GM18511 (cell line): ENCODE data around the gene FREM3.
"Not testable (repeated sequence)": the region's sequence is repeated elsewhere in the genome, so short reads cannot be mapped to it uniquely, and the experiment has no call there.

Source experiments
- ATAC-seq: cut with Tn5 transposase; IDR thresholded peaks from one replicate; pipeline ENCODE4 v1.9.1; 2021; ENCODE audit warnings: mild to moderate bottlenecking, moderate library complexity; ENCODE audit not compliant: unreplicated experiment

FREM3 gene

GRCh38 chr4:143700416-143701352 is at the start of gene FREM3:
Gene FREM3, minus strand, starts transcription at chr4:143700675. Its CDS starts 0 bp downstream, at chr4:143700675.
- ATAC-seq, result no peak

GRCh38 chr4:143745874-143746273 is 45.4 kb upstream of the FREM3 start:
- no peak for ATAC-seq

- ATAC-seq, result no peak
Measured at GRCh38 chr4:143743591-143743990, 43.1 kb upstream of the FREM3 start.

- no peak for ATAC-seq
Measured at GRCh38 chr4:143742834-143743233, 42.4 kb upstream of the FREM3 start.

GRCh38 chr4:143736861-143737260 is 36.4 kb upstream of the FREM3 start:
- no peak for ATAC-seq

- not testable (repeated sequence) for ATAC-seq
Measured at GRCh38 chr4:143736061-143736460, 35.6 kb upstream of the FREM3 start.

- ATAC-seq, result no peak
Measured at GRCh38 chr4:143728166-143728565, 27.7 kb upstream of the FREM3 start.

GRCh38 chr4:143726714-143727113 is 26.2 kb upstream of the FREM3 start:
- no peak for ATAC-seq

GRCh38 chr4:143721317-143721716 is 20.8 kb upstream of the FREM3 start:
- no peak for ATAC-seq

- ATAC-seq, result not testable (repeated sequence)
Measured at GRCh38 chr4:143718748-143719147, 18.3 kb upstream of the FREM3 start.

GRCh38 chr4:143713955-143714625 is 13.6 kb upstream of the FREM3 start:
- ATAC-seq, result no peak

- ATAC-seq, result no peak
Measured at GRCh38 chr4:143713553-143713952, 13.1 kb upstream of the FREM3 start.

GRCh38 chr4:143712155-143712550 is 11.7 kb upstream of the FREM3 start:
- no peak for ATAC-seq

GRCh38 chr4:143711543-143712154 is 11.2 kb upstream of the FREM3 start:
- no peak for ATAC-seq

- no peak for ATAC-seq
Measured at GRCh38 chr4:143701365-143701764, 890 bp upstream of the FREM3 start.

- ATAC-seq, result no peak
Measured at GRCh38 chr4:143700046-143700415, 444 bp downstream of the FREM3 start.

GRCh38 chr4:143699331-143700045 is 987 bp downstream of the FREM3 start:
- ATAC-seq, result no peak

GRCh38 chr4:143693856-143694255 is 6.6 kb downstream of the FREM3 start:
- ATAC-seq, result no peak

GRCh38 chr4:143692241-143692640 is 8.2 kb downstream of the FREM3 start:
- no peak for ATAC-seq

GRCh38 chr4:143679434-143679833 is 21.0 kb downstream of the FREM3 start:
- ATAC-seq, result no peak

GRCh38 chr4:143673629-143674028 is 26.8 kb downstream of the FREM3 start:
- not testable (repeated sequence) for ATAC-seq
